HG03571 (cell line): ENCODE results near the gene RUFY4.

Experiments used
- ATAC-seq: cut with Tn5 transposase; IDR thresholded peaks from one replicate; pipeline ENCODE4 v1.9.1; 2021; ENCODE audit not compliant: unreplicated experiment

Gene RUFY4

GRCh38 chr2:218138047-218138446 is 69.0 kb downstream of the RUFY4 start:
- ATAC-seq = no peak
